Calu3 (cell line): ENCODE data around the gene ZNF541. TPM values are rescaled to one million over a fixed set of nuclear protein-coding genes. Genes with fewer than 3 reads are reported as not detected.

Experiments used
- BruUV-seq: library from RNA; stranded (reverse); fragments of 400-500 nt; replicated peaks from 2 replicates; lab custom pipeline; 2021; lab: Mats Ljungman, UMichigan
- CTCF ChIA-PET: fragments of 300-600 bp; sonication (Branson Sonifier 250); formaldehyde crosslinking; loops from one replicate; lab custom pipeline; 2022; ENCODE audit warnings: antibody characterized with exemption; lab: Charles Lee
- DNase-seq: peaks from one replicate; pipeline ENCODE4 v3.0.0; 2022
- H3K27ac Mint-ChIP-seq: one replicate; pipeline ENCODE4 v1.8.0; 2022; ENCODE audit warnings: mixed read lengths; ENCODE audit not compliant: unreplicated experiment
- H3K27me3 Mint-ChIP-seq: one replicate; pipeline ENCODE4 v1.8.0; 2022; ENCODE audit warnings: mixed read lengths; ENCODE audit not compliant: unreplicated experiment
- H3K36me3 Mint-ChIP-seq: one replicate; pipeline ENCODE4 v1.8.0; 2022; ENCODE audit warnings: mild to moderate bottlenecking, moderate library complexity, mixed read lengths; ENCODE audit not compliant: insufficient read depth, unreplicated experiment
- H3K4me1 Mint-ChIP-seq: one replicate; pipeline ENCODE4 v1.8.0; 2022; ENCODE audit warnings: mild to moderate bottlenecking, low read depth, mixed read lengths; ENCODE audit not compliant: unreplicated experiment
- H3K4me3 Mint-ChIP-seq: one replicate; pipeline ENCODE4 v1.8.0; 2022; ENCODE audit warnings: mild to moderate bottlenecking, low read depth, moderate library complexity, mixed read lengths; ENCODE audit not compliant: unreplicated experiment
- H3K9me3 Mint-ChIP-seq: one replicate; pipeline ENCODE4 v1.8.0; 2022; ENCODE audit warnings: low read depth, mixed read lengths; ENCODE audit not compliant: unreplicated experiment
- CTCF ChIP-seq: fragments of 200-600 bp; IDR thresholded peaks from one replicate; pipeline ENCODE4 v1.8.0; 2022; ENCODE audit warnings: antibody characterized with exemption; ENCODE audit not compliant: unreplicated experiment
- intact Hi-C: fragments of 100-400 bp; cut with micrococcal nuclease; formaldehyde crosslinking; loops from one replicate; pipeline ENCODE4 v1.10.0; 2022; ENCODE audit not compliant: unreplicated experiment
- total RNA-seq: library from RNA; stranded (reverse); gene quantifications from 2 replicates; pipeline ENCODE4 v1.2.3, GENCODE V29; 2022

The ZNF541 gene
- total RNA-seq, 1 experiment from 2014 or later, result not detected

GRCh38 chr19:47569331-47569730 lies 3.6 kb downstream of the ZNF541 start:
- no peak overlapping the region for H3K4me3 Mint-ChIP-seq
- H3K4me1 Mint-ChIP-seq, result peaks cover 4% of the 10 kb centered on the region
- H3K9me3 Mint-ChIP-seq, result no peaks in the 10 kb centered on the region
- CTCF ChIA-PET, result no interaction called here
- no peaks in the 10 kb centered on the region for H3K36me3 Mint-ChIP-seq
- intact Hi-C loops, result no loop called here
- BruUV-seq, result no TSS peak
- H3K27me3 Mint-ChIP-seq, result peaks cover 19% of the 10 kb centered on the region
- no peak for TF ChIP-seq CTCF
- H3K27ac Mint-ChIP-seq, result no peak overlapping the region
- DNase-seq, result no peak

- H3K9me3 Mint-ChIP-seq, result no peaks in the 10 kb centered on the region
- CTCF ChIA-PET, result interaction anchor here (0.6 to 1.0 kb wide), 2 partner anchors 49 to 149 kb away, joined by 3 read pairs; partner anchors contain the start of genes EHD2 and NAPA
- peaks cover 22% of the 10 kb centered on the region for H3K4me1 Mint-ChIP-seq
- H3K36me3 Mint-ChIP-seq, result no peaks in the 10 kb centered on the region
- no peak overlapping the region for H3K27ac Mint-ChIP-seq
- DNase-seq, result peak; percentile 20
- H3K27me3 Mint-ChIP-seq, result no peaks in the 10 kb centered on the region
- intact Hi-C loops, result no loop called here
- TF ChIP-seq CTCF, result no peak
- no TSS peak for BruUV-seq
- peak overlapping the region; percentile 20 for H3K4me3 Mint-ChIP-seq
Observed at GRCh38 chr19:47564081-47564480, 8.9 kb downstream of the ZNF541 start.

- no TSS peak for BruUV-seq
- Mint-ChIP-seq H3K27ac (no peak overlapping the region), H3K4me3 (no peak overlapping the region), H3K36me3 (no peaks in the 10 kb centered on the region), H3K27me3 (no peaks in the 10 kb centered on the region), H3K4me1 (peaks cover 22% of the 10 kb centered on the region), H3K9me3 (no peaks in the 10 kb centered on the region)
- DNase-seq, result no peak
- intact Hi-C loops, result no loop called here
- TF ChIP-seq CTCF, result no peak
- CTCF ChIA-PET, result interaction anchor here (0.8 to 1.0 kb wide), 3 partner anchors 11 to 46 kb away, joined by 3 read pairs; no protein-coding TSS in a partner anchor
Observed at GRCh38 chr19:47561440-47562057, 11.4 kb downstream of the ZNF541 start.

GRCh38 chr19:47560999-47561398 lies 11.9 kb downstream of the ZNF541 start:
- H3K4me3 Mint-ChIP-seq, result no peak overlapping the region
- H3K9me3 Mint-ChIP-seq, result no peaks in the 10 kb centered on the region
- H3K4me1 Mint-ChIP-seq, result peaks cover 22% of the 10 kb centered on the region
- no TSS peak for BruUV-seq
- CTCF ChIA-PET, result interaction anchor here (0.6 to 1.0 kb wide), 5 partner anchors 10 to 1669 kb away, joined by 3 to 7 read pairs (median 3); no protein-coding TSS in a partner anchor
- no peaks in the 10 kb centered on the region for H3K36me3 Mint-ChIP-seq
- no peak for TF ChIP-seq CTCF
- H3K27ac Mint-ChIP-seq, result no peak overlapping the region
- intact Hi-C loops, result no loop called here
- no peaks in the 10 kb centered on the region for H3K27me3 Mint-ChIP-seq
- DNase-seq, result no peak
